ENCODE measurements around the gene ACP2.

The ACP2 gene

GRCh38 chr11:47248664-47249377, at the start of gene ACP2:
Gene ACP2, minus strand, starts transcription at chr11:47248814. Its CDS starts 25 bp downstream, at chr11:47248789.
- peak within 1 kb of the TSS; percentile 72 to 94 for H3K4me3 ChIP-seq (replicated peaks in 1 of 2; ENCODE audit: low read depth in 2 of 2, low read length in 2 of 2)
- peak; percentile 20 for TF ChIP-seq CTCF (IDR thresholded peaks at IDR 0.05; ENCODE audit: low read depth, low read length)

GRCh38 chr11:47296045-47296444, 47.4 kb upstream of the ACP2 start:
- H3K4me3 ChIP-seq (replicated peaks in 1 of 2; ENCODE audit: low read depth in 2 of 2, low read length in 2 of 2) = no peak overlapping the region
- TF ChIP-seq CTCF (IDR thresholded peaks at IDR 0.05; ENCODE audit: low read depth, low read length) = no peak
- DNase-seq (ENCODE audit: low read depth in 2 of 2) = peak in 1 of 2 donors; percentile 42

More at GRCh38 chr11:47248664-47249377, at the start of gene ACP2:
- DNase-seq (ENCODE audit: low read depth in 2 of 2) = peak; percentile 91 to 92

- no peak for TF ChIP-seq CTCF (IDR thresholded peaks at IDR 0.05; ENCODE audit: low read depth, low read length)
- DNase-seq (ENCODE audit: low read depth in 2 of 2) = no peak
- no peak overlapping the region for H3K4me3 ChIP-seq (replicated peaks in 1 of 2; ENCODE audit: low read depth in 2 of 2, low read length in 2 of 2)
Measured at GRCh38 chr11:47295385-47295784, 46.8 kb upstream of the ACP2 start.

GRCh38 chr11:47289856-47290255, 41.2 kb upstream of the ACP2 start:
- no peak for DNase-seq (ENCODE audit: low read depth in 2 of 2)
- no peak overlapping the region for H3K4me3 ChIP-seq (replicated peaks in 1 of 2; ENCODE audit: low read depth in 2 of 2, low read length in 2 of 2)
- TF ChIP-seq CTCF (IDR thresholded peaks at IDR 0.05; ENCODE audit: low read depth, low read length) = no peak

- no peak for TF ChIP-seq CTCF (IDR thresholded peaks at IDR 0.05; ENCODE audit: low read depth, low read length)
Measured at GRCh38 chr11:47288066-47288465, 39.5 kb upstream of the ACP2 start.

GRCh38 chr11:47285969-47286770, 37.6 kb upstream of the ACP2 start:
- no peak overlapping the region for H3K4me3 ChIP-seq (replicated peaks in 1 of 2; ENCODE audit: low read depth in 2 of 2, low read length in 2 of 2)
- TF ChIP-seq CTCF (IDR thresholded peaks at IDR 0.05; ENCODE audit: low read depth, low read length) = no peak
- no peak for DNase-seq (ENCODE audit: low read depth in 2 of 2)

More at GRCh38 chr11:47288066-47288465, 39.5 kb upstream of the ACP2 start:
- H3K4me3 ChIP-seq (replicated peaks in 1 of 2; ENCODE audit: low read depth in 2 of 2, low read length in 2 of 2) = no peak overlapping the region
- DNase-seq (ENCODE audit: low read depth in 2 of 2) = no peak
